ENCODE data around the gene ERC1.

The ERC1 gene

DNA sequence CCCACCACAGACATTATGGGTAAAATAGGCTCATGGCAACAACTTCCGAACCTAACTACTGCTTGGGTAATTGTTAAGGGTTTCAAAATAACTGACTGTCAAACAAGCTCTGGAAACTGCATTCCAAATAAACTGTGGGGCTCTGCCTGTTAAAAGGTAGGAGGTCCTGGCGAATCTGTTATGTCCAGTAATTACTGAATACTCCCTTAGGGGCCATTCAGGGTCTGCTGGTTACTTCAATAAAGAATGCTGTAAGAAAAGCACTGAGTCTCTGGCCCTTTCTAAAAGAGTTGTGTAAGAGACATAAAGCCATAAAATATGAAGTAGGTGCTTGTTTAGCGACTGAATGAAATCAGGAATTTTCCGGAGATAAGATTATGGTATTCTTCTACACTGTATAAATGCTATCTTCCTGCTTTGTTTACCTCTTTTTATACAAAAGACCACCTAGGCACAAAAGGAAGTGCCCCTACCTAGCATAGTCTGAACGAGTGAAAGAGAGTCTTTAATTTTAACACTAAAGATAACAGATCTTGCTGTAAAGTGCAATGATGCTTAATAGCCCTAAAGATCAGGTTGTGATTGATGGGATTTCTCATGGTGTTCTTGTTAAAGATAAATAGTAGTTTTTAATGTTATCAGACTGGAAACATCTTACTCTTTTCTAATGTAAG lies 475.6 kb downstream of the ERC1 start:
- no peak for DNase-seq

DNA sequence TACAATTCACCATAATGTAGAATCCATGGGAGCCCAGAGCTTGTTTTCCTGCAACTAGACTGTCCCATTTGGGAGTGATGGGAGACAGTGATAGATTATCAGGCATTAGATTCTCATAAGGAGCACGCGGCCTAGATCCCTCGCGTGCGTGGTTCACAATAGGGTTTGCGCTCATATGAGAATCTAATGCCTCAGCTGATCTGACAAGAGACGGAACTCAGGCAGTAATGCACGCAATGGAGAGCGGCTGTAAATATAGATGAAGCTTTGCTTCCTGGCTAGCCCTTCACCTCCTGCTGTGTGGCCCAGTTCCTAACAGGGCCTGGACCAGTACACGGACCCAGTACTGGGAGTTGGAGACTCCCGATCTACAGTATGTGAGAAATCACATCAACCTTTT lies 476.7 kb downstream of the ERC1 start:
- DNase-seq = no peak

DNA sequence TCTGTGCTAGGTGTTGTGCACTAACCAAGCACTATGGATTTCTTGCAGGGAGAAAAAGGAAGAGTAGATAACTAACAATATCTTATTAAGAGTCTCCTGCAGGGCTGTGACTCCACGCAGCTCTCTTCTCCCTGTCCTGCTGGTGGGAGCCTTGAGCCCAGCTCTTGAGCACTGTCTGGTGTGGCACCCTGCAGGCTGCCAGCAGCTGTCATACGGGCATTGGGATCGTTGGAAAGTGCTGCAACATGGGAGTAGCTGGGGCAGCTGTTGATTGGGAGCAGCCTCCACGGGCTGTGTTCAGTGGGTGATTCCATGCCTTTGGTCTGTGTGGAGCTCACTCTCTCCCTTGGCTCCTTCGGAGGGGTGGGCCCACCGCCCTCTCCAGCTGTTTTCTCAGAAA lies 478.0 kb downstream of the ERC1 start:
- DNase-seq = no peak

DNA sequence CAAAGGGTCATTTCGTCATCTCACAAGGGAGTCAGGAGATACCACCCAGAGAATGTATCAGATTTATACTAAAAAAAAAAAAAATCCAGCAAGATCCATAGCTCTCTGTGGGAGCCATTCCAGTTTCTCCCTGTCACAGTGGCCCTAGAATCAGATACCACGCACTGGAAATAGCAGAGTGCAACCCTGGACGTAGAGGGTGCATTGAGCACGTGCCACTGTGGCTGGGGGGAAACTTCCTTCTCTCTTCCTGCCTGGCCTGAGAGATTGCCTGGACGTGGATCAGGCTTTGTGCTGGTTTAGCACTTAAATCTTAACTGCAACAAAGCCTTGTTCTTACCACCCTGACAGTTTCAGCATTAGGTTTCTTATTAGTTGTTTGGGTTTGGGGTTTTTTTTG lies 479.0 kb downstream of the ERC1 start:
- DNase-seq = no peak

DNA sequence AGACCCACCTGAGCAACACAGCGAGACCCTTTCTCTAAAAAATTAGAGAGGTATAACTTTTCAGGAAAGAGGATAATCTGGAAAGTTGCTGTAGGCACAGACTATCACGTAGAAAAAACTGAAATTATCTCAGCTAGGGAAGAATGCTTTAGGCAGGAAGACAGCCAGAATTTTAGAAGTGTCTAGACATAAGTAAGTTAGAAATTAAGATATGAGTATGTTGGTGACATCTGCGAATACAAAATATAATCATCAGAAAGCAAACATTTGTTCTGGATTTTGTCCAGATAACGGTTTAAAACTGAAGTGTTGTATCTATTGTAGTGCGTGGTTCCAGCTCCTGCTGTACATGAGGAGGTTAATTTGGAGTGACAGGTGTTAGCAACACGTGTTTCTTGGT lies 480.2 kb downstream of the ERC1 start:
- no peak for DNase-seq

DNA sequence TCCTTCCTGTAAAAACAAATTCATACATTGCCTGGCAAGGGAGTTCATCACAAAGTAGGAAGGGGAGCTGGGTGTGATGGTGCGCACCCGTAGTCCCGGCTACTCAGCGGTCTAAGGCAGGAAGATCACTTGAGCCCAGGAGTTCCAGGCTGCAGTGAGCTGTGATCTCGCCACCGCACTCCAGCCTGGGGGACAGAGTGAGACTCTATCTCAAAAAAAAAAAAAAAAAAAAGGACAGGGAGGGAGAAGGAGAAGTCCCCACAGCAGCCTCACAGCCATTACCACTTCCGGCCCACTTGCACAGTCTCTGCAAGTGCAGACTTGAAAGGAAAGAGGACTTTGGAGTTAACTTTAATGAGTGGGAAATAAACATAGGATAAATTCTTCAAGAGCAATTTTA lies 482.4 kb downstream of the ERC1 start:
- DNase-seq = no peak

DNA sequence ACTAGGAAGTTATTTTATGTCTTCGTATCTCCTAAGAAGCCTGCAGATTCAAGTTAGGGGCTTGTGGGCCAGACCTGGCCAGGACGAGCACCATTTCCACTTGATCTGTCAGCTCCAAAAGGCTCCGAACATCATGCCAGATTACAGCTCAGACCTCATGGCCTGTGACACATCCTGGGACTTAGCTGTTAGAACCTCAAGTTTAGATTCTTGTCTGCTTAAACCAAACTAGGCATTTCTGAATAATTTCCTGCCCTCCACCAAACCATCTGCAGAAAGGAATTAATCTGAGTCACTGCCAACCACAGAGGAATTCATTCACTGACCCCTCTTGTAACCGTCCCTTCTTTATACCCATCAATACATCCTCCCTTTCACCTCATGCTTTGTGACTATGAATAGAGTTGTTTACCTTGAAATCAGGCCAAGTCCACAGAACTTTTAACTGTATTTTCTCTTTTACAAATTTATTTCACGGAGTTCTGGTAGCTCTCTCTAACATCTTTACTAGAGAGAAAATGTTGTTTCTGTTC lies 483.1 kb downstream of the ERC1 start:
- DNase-seq = no peak

DNA sequence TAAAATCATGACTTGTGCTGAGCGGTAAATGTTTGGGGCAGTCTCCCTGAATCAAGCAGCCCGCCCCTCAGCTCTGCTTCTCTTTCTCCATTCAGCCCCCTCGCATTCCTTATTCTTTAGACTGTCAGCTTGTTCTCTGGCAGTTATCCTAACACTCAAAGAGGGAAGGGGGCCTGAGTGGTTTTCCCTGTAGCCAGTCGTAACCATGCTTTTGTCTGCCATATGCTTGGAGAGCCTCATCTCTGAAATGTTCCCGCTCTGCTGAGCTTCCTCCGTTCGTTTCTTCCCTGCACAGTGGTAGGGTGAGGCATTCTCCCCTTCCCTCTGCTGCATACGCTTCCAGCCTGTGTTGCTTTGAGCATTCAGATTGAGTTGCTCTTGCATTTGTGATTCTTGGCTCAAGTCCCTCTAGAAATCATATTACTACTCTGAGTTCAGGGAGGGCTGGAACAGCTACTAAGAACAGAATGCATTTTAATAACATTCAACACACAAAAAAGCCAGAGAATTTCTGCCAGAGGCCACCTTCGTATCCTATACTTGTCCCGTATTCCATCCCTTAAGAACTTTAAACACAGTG lies 483.6 kb downstream of the ERC1 start:
- DNase-seq = no peak

DNA sequence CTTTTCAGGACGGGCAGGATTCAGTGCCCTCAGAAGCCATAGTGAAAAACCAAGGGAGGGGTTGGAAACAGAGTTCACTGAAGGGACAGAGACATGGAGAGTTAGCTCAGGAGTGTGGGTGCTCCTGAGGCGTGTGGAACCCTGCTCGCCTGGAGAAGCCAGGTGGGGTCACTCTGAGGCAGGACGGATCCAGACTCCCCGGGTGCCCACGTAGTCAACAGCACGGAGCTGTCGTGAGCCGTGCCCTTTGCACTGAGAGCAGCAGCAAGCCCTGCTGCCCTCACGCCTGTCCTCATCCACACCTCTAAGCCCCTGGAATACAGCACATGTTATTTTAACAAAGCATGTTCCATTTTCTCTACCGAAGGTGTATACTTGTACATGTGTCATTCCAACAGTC lies 488.6 kb downstream of the ERC1 start:
- no peak for DNase-seq

DNA sequence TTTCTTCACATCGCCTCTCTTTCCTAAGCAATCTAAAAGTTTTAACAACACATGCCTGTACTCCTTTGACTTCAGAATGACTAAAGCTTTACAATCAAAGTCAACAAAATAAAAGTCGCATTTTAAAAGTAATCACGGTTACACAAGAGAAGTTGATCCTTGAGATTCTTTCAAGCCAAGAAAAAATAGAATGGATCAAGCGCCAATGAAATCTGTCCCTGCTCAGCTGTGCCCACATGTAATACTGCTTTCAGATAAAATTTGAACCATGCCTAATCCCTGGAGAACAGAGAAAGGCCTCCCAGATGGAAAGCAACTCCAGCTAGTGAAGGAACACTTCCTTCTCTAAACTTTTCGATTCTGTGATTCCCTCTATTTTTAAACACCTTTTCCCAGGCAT lies 490.3 kb downstream of the ERC1 start:
- DNase-seq = no peak

DNA sequence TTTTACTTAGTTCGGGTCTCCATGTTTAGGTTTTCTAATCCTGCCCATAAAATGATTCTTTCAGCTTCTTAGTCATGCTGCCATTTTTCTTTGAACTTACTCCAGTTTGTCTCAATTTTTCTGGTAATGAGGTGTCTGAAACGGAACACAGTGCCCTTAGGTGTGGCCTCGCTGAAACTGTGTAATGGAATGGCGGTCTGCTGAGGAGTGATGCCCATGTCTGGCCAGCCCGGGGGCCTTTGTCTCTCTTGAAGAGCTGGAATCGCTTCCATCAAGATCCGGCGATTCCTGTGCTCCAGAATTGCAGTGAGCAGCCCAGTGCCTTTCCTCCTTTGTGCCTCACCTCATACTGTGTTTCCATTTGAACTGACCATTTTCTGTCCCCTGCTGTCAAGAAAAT lies 490.9 kb downstream of the ERC1 start:
- DNase-seq = no peak

DNA sequence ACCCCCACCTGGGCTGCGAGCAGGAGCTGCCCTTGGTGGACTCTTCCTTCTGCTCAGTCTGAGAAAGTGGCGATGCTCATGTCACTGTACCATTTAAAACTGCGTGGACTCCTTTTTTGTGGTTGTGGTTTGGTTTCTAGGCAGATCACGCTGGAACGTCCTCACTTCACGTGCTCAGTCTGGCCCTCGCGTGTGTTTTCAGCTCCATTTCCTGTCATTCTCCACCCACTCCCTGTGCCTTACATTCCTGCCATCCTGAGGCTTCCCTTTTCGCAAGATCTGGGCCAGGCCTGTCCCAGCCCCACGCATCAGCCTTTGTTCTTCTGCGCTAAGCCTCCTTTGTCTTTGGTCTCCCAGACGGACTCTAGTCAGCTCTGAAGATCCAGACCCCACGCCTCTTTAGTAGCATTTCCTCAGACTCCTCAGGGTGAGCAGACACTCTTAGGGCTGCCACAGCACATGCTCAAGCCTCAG lies 497.9 kb downstream of the ERC1 start:
- DNase-seq = no peak

DNA sequence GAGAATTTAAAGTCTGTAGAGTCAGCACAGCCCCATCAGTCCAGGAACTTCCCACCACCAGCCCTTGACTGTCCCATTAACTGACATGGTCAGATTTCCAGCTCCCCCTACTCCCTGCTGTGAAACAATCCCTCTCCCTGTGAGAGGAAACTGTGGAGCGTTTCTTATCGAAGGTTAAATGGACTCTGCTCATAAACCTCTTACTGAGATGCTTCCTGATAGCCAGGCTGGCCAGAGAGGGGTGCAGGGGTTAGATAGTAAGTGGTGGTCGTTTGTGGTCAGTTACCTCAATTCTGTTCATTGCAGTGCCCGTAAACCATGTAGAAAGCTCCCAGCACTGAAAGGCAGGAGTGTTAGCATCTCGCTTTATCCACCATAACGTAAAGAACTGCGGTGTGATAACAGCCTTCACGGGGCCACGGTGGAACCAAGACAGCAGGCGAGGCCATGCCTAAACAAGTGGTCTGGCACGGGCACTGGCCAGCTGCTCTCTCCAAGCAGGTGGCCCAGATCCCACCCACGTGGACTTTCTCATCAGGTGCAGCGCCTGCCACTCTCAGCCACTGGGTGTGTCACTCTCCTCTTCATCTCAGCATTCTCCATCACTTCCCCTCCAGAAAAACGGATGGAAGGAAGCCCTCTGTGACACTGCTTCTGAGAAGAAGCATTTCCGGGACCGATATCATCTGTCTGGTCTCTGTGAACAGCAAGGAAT lies 501.1 kb downstream of the ERC1 start:
- DNase-seq = no peak

DNA sequence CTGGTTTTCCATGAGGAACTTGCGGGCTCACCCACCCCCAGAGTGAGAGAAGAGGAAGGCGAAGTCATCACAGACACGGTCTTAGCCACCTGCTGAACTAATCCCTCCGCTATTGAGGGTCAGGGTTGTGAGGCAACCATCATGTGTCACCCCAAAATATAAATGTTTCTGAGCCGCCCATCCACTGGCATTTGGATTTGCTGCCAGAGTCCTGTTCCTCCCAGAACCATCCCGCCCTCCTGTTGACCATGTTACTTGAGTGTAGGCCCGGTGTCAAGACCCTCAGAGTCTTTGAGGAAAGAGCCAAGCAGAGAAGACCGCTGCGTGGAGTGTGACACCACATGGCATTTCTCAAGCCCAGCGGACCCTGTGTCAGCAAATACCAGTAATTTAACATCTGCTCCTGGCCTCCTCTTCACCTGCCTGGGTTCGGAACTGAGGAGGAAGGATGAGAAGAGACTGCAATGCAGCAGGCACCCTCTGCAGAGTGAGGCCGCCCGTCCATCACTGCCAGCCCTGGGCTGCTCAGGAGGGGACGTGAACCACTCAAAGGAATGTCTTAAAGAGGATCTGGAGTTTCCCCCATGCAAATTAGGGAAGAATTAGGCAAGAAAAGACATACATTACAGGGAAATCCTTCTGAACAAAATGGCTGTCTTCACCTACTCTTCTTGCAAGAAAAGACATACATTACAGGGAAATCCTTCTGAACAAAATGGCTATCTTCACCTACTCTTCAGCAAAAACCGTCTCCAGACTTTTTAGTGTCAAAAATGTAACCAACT lies 502.9 kb downstream of the ERC1 start:
- no peak for DNase-seq

DNA sequence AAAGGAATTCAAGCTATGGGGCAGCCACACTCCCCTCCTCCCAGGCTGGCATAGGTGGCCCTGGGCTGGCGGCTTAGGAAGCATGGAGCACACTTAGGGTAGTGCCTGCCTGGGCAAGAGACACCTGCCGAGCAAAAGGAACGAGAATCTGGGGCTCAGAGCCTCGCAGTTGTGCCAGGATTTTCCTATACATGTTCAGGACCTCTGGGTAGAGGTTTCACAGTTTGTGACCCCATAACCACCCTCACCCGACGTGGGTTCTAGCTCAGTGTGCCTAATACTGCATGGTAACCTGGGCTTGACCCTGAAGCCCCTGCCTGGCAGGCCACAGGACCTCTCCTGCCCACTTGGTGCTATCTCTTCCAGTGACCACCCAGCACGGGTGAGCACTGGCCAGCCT lies 503.8 kb downstream of the ERC1 start:
- no peak for DNase-seq

DNA sequence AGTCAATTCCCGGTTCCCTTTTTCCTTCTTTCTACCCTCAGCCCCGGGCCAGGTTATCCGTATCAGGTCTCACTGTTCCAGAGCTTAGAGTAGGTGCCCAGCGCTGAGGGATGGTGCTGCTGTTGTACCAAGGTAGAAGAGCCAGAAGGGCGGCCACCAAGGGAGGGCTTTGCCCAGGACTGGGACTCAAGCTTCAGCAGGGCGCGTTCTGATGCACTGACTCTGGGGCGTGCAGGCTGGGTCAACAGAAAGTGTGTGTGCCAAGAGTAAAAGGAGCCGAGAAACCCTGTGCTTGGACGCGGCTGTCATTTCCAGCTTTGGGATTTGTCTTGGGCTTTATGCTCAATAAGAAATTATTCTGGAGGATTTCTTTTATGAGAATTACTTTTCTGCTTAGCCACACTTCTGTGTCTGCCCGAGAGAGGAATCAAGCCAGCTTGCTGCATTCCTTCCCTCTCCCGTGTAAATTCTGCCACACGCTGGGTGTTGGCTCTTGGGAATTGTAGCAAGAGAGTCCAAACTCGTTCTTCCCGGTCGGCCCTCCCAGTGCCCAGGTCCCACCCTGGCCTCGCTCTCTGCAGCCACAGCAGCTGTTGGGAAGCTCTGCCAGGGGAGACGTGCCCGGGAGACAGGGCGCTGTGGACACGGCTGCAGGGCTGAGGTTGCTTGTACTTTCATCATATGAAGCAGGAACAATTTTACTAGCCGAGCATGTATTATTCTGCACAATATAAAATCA lies 505.3 kb downstream of the ERC1 start:
- DNase-seq = no peak

DNA sequence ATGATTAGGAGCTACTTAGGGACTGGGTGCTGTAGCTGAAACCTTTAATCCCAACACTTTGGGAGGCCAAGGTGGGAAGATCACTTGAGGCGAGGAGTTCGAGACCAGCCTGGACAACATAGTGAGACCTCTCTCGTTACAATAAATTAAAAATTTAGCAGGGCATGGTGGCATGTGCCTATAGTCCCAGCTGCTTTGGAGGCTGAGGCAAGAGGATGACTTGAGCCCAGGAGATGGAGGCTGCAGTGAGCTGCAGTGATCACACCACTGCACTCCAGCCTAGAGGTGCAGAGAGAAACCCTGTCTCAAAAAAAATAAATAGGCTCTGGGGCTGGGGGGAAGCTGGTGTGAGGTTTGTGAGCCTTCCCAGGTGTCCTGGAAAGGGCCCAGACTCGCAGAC lies 506.1 kb downstream of the ERC1 start:
- DNase-seq = no peak

DNA sequence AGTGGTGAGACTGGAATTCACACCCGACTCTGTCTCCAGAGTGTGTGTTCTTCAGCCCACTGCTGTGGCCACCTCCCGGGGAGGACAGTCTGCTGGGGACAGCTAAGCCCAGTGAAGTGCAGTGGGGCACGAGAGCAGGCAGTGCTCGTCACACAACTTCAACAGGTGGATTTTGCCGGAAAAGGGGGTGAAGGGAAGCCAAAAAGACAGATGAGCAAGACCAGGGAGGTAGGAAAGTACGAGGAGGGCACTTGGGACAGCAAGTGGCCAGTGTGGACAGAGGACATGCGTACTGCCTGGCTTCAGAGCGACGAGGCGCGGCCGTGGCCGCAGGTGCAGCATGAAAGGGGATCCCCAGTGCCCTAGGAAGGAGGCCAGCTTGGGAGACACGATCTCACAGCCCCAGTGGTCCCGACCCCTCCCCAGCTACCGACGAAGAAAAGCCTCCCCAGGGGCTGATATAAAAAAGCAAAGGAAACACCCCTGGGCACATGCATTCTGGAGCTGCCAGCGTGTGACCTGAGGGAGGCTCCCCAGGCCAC lies 507.2 kb downstream of the ERC1 start:
- no peak for DNase-seq

DNA sequence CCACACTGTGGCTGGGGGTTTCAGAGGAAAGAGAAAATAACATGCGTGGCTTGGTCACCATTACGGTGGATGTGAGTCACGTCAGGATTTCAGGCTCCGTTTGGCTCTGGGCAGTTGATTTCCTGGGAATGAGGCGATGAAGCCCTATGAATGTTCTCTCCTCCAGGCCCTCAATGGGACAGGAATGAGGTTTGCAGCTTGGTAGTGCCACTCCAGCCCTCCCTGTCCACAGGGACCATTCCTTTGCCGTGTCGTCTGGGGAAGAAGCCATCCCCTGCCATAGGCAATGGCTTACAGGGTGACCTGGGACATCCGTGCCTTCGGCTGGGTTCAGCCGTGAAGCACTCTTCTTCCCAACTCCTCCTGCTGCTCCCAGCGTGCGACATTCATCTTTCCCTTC lies 508.3 kb downstream of the ERC1 start:
- DNase-seq = no peak

DNA sequence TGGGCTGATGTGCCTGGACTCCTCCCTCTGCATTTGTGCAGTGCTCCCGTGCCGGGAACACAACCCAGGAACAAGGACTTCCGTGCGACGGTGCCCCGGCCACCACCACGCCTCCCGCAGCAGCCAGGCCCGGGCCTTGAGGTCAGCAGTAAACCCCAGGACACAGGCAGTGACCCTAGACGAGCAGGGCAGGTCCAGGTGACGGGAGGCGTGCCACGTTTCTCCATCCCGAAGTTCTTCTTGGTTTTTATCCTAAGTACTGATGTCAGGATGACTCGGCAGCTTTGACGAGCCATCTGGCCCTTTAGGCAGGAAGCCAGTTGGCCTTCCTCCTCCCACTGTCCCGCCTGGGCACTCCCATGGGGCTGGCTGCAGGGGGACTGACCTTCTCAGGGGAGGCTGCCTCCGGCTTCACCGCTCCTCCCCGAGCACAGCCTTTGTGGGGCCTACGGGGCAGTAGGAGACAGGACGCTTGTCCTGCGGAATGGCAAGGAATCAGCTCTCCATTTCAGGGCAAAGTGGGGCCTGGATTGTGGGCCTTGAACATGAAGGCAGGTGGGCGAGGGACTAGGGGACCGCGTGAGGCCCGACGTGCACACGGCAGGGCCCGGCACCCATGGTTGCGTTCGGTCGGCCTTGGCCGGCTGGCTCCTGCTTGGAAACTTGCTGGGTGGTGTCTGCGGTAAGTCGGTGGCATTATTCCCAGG lies 509.2 kb downstream of the ERC1 start:
- DNase-seq = no peak

DNA sequence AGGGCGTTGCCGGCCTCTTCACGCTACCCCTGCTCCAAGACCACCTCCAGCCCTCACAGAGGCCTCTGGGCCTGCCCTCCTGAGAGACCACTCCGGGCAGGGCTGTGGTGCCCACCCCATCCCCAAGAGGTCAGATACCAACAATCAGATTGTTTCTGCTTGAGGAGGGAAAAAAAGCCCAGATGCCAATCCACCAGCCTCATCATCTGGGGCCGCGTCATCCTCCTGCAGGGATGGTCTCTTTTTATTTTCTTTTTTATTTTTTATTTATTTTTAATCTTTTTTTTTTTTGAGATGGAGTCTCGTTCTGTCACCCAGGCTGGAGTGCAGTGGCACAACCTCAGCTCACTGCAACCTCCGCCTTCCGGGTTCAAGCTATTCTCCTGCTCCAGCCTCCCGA lies 510.0 kb downstream of the ERC1 start:
- no peak for DNase-seq
